SK-N-SH treated with all-trans-retinoic acid at 6 μM for 48 hours (cell line): ENCODE measurements around the gene SRP54.

Source experiments
- ATAC-seq: fragments of 200-7000 bp; cut with Tn5 transposase; 3 replicates; pipeline ENCODE4 v1.9.1; 2020; ENCODE audit warnings: mild to moderate bottlenecking, moderate library complexity
- ARNTL ChIP-seq: fragments of 450-650 bp; formaldehyde crosslinking; IDR thresholded peaks from 2 replicates; pipeline ENCODE4 v1.5.0; 2020; ENCODE audit warnings: low read depth, mild to moderate bottlenecking, moderate library complexity, borderline replicate concordance
- CREB5 ChIP-seq: fragments of 250-450 bp; sonication (Bioruptor Pico); IDR thresholded peaks from 2 replicates; pipeline ENCODE4 v1.5.1; 2020; ENCODE audit warnings: low read depth, mild to moderate bottlenecking, moderate library complexity
- CSDC2 ChIP-seq: fragments of 250-450 bp; sonication (Bioruptor Pico); IDR thresholded peaks from 2 replicates; pipeline ENCODE4 v1.5.0; 2020; ENCODE audit warnings: mild to moderate bottlenecking, moderate library complexity
- ESRRG ChIP-seq: fragments of 250-450 bp; sonication (Bioruptor Pico); IDR thresholded peaks from 2 replicates; pipeline ENCODE4 v1.6.1; 2021; ENCODE audit warnings: mild to moderate bottlenecking
- GLIS3 ChIP-seq: fragments of 250-450 bp; sonication (Bioruptor Pico); IDR thresholded peaks from 2 replicates; pipeline ENCODE4 v1.5.0; 2020; ENCODE audit warnings: mild to moderate bottlenecking, moderate library complexity
- ISL1 ChIP-seq: fragments of 250-450 bp; sonication (Bioruptor Pico); IDR thresholded peaks from 2 replicates; pipeline ENCODE4 v2.1.2; 2022; ENCODE audit warnings: mild to moderate bottlenecking, moderate library complexity
- OSR1 ChIP-seq: fragments of 250-450 bp; sonication (Bioruptor Pico); IDR thresholded peaks from 2 replicates; pipeline ENCODE4 v1.8.0; 2022; ENCODE audit warnings: moderate library complexity, mild to moderate bottlenecking, inconsistent platforms
- PATZ1 ChIP-seq: fragments of 250-450 bp; sonication (Bioruptor Pico); IDR thresholded peaks from 2 replicates; pipeline ENCODE4 v1.8.0; 2020; ENCODE audit warnings: mild to moderate bottlenecking, moderate library complexity, borderline replicate concordance
- POU6F1 ChIP-seq: fragments of 250-450 bp; sonication (Bioruptor Pico); IDR thresholded peaks from 2 replicates; pipeline ENCODE4 v1.8.0; 2021; ENCODE audit warnings: low read depth, mild to moderate bottlenecking, moderate library complexity, borderline replicate concordance
- PPARA ChIP-seq: fragments of 250-450 bp; sonication (Bioruptor Pico); IDR thresholded peaks from 2 replicates; pipeline ENCODE4 v1.5.0; 2020; ENCODE audit warnings: mild to moderate bottlenecking, borderline replicate concordance
- RARB ChIP-seq: fragments of 250-450 bp; sonication (Bioruptor Pico); IDR thresholded peaks from 2 replicates; pipeline ENCODE4 v1.8.0; 2021; ENCODE audit warnings: mild to moderate bottlenecking, moderate library complexity
- SNAI2 ChIP-seq: fragments of 250-450 bp; sonication (Bioruptor Pico); IDR thresholded peaks from 2 replicates; pipeline ENCODE4 v1.5.0; 2020; ENCODE audit warnings: mild to moderate bottlenecking, moderate library complexity
- TCF4 ChIP-seq: fragments of 250-450 bp; sonication (Bioruptor Pico); IDR thresholded peaks from 2 replicates; pipeline ENCODE4 v1.8.0; 2021; ENCODE audit warnings: mild to moderate bottlenecking, moderate library complexity, borderline replicate concordance
- TOX ChIP-seq: fragments of 250-450 bp; sonication (Bioruptor Pico); IDR thresholded peaks from 2 replicates; pipeline ENCODE4 v1.8.0; 2021; ENCODE audit warnings: mild to moderate bottlenecking, moderate library complexity, borderline replicate concordance
- TSHZ2 ChIP-seq: fragments of 250-450 bp; sonication (Bioruptor Pico); IDR thresholded peaks from 2 replicates; pipeline ENCODE4 v1.5.0; 2020; ENCODE audit warnings: mild to moderate bottlenecking, moderate library complexity
- ZC3H10 ChIP-seq: fragments of 250-450 bp; sonication (Bioruptor Pico); IDR thresholded peaks from 2 replicates; pipeline ENCODE4 v1.5.1; 2021; ENCODE audit warnings: mild to moderate bottlenecking, moderate library complexity
- ZFP3 ChIP-seq: fragments of 250-450 bp; sonication (Bioruptor Pico); IDR thresholded peaks from 2 replicates; pipeline ENCODE4 v1.5.0; 2020; ENCODE audit warnings: mild to moderate bottlenecking, moderate library complexity
- ZFP30 ChIP-seq: fragments of 450-650 bp; formaldehyde crosslinking; IDR thresholded peaks from 2 replicates; pipeline ENCODE4 v1.5.0; 2022; ENCODE audit warnings: mild to moderate bottlenecking, moderate library complexity
- ZNF8 ChIP-seq: fragments of 450-650 bp; formaldehyde crosslinking; IDR thresholded peaks from 2 replicates; pipeline ENCODE4 v1.5.0; 2020; ENCODE audit warnings: mild to moderate bottlenecking, moderate library complexity

The SRP54 gene

GRCh38 chr14:35044939-35045797 is 62.4 kb downstream of the SRP54 start:
- TF ChIP-seq OSR1 (CRISPR knock-in tag) (no peak), PPARA (CRISPR knock-in tag) (no peak), ZFP3 (no peak), ISL1 (CRISPR knock-in tag) (no peak), ARNTL (no peak), CREB5 (no peak)
- 0 out of 3 replicates have a peak, but pooled peaks have one; percentile 1 for ATAC-seq

- ATAC-seq, result no peak
- TF ChIP-seq TOX, result no peak
- no peak; the same call in 1 of the 2 replicates for TF ChIP-seq CSDC2
- TF ChIP-seq OSR1 (CRISPR knock-in tag), result no peak
- no peak for TF ChIP-seq SNAI2 (CRISPR knock-in tag)
- no peak for TF ChIP-seq PATZ1 (CRISPR knock-in tag)
- no peak for TF ChIP-seq ISL1 (CRISPR knock-in tag)
- TF ChIP-seq ESRRG (CRISPR knock-in tag), result no peak
- TF ChIP-seq POU6F1 (CRISPR knock-in tag), result no peak
- TF ChIP-seq ZFP30 (CRISPR knock-in tag), result no peak
- TF ChIP-seq ZNF8 (CRISPR knock-in tag), result no peak
- TF ChIP-seq ZC3H10 (CRISPR knock-in tag), result no peak
- no peak for TF ChIP-seq TSHZ2 (CRISPR knock-in tag)
- no peak for TF ChIP-seq ZFP3
Measured at GRCh38 chr14:35045798-35046047, 62.9 kb downstream of the SRP54 start.

- TF ChIP-seq CSDC2, result no peak; the same call in 1 of the 2 replicates
- no peak for TF ChIP-seq RARB (CRISPR knock-in tag)
- TF ChIP-seq PPARA (CRISPR knock-in tag), result no peak
- 0 out of 2 replicates have a peak, but pooled peaks have one; percentile 18 for TF ChIP-seq ZFP3
- TF ChIP-seq TOX, result no peak
- TF ChIP-seq TCF4 (CRISPR knock-in tag), result no peak
- TF ChIP-seq GLIS3 (CRISPR knock-in tag), result no peak
- peak; percentile 97 for ATAC-seq
Measured at GRCh38 chr14:35046048-35046750, 63.4 kb downstream of the SRP54 start, which contains the start of gene FAM177A1. FAM177A1 (plus strand) TSS chr14:35046272; CDS start chr14:35046464, 192 bp downstream.
